ENCODE data around the gene PATL1.
"Not testable (repeated sequence)": the region's sequence is repeated elsewhere in the genome, so short reads cannot be mapped to it uniquely, and the experiment has no call there.

Gene PATL1

GRCh38 chr11:59673291-59673690 is 4.5 kb upstream of the PATL1 start:
- no peak for DNase-seq (ENCODE audit: low spot score)

- no peak for DNase-seq (ENCODE audit: low spot score)
Measured at GRCh38 chr11:59671471-59671870, 2.6 kb upstream of the PATL1 start.

- no peak for DNase-seq (ENCODE audit: low spot score)
Measured at GRCh38 chr11:59669611-59670009, 773 bp upstream of the PATL1 start.

- peak; percentile 34 for DNase-seq (ENCODE audit: low spot score)
Measured at GRCh38 chr11:59668188-59668949, 468 bp downstream of the PATL1 start.

GRCh38 chr11:59667812-59668187 is 1.0 kb downstream of the PATL1 start:
- no peak for DNase-seq (ENCODE audit: low spot score)

- no peak for DNase-seq (ENCODE audit: low spot score)
Measured at GRCh38 chr11:59666969-59667368, 1.9 kb downstream of the PATL1 start.

GRCh38 chr11:59660621-59661020 is 8.2 kb downstream of the PATL1 start:
- no peak for DNase-seq (ENCODE audit: low spot score)

- DNase-seq (ENCODE audit: low spot score), result no peak
Measured at GRCh38 chr11:59659981-59660380, 8.9 kb downstream of the PATL1 start.

- DNase-seq (ENCODE audit: low spot score), result no peak
Measured at GRCh38 chr11:59658036-59658435, 10.8 kb downstream of the PATL1 start.

- no peak for DNase-seq (ENCODE audit: low spot score)
Measured at GRCh38 chr11:59654893-59655292, 13.9 kb downstream of the PATL1 start.

GRCh38 chr11:59647245-59647980 is 21.4 kb downstream of the PATL1 start:
- DNase-seq (ENCODE audit: low spot score), result no peak

GRCh38 chr11:59644528-59644927 is 24.3 kb downstream of the PATL1 start:
- no peak for DNase-seq (ENCODE audit: low spot score)

- no peak for DNase-seq (ENCODE audit: low spot score)
Measured at GRCh38 chr11:59643390-59643789, 25.4 kb downstream of the PATL1 start.

GRCh38 chr11:59641156-59641555 is 27.7 kb downstream of the PATL1 start:
- DNase-seq (ENCODE audit: low spot score), result no peak

GRCh38 chr11:59630493-59630892 is 38.3 kb downstream of the PATL1 start:
- DNase-seq (ENCODE audit: low spot score), result no peak

GRCh38 chr11:59629996-59630395 is 38.8 kb downstream of the PATL1 start:
- DNase-seq (ENCODE audit: low spot score), result no peak

- not testable (repeated sequence) for DNase-seq (ENCODE audit: low spot score)
Measured at GRCh38 chr11:59626969-59627368, 41.9 kb downstream of the PATL1 start.

GRCh38 chr11:59625703-59626102 is 43.1 kb downstream of the PATL1 start:
- DNase-seq (ENCODE audit: low spot score), result no peak

GRCh38 chr11:59617876-59618275 is 51.0 kb downstream of the PATL1 start:
- DNase-seq (ENCODE audit: low spot score), result no peak

- no peak for DNase-seq (ENCODE audit: low spot score)
Measured at GRCh38 chr11:59616396-59616982, 52.3 kb downstream of the PATL1 start.

GRCh38 chr11:59615637-59616395 is 53.0 kb downstream of the PATL1 start, which contains the start of gene OSBP:
Gene OSBP, minus strand, starts transcription at chr11:59615774. Its CDS starts 110 bp downstream, at chr11:59615664.
- DNase-seq (ENCODE audit: low spot score), result peak; percentile 99

- peak; percentile 55 for DNase-seq (ENCODE audit: low spot score)
Measured at GRCh38 chr11:59615120-59615636, 53.7 kb downstream of the PATL1 start.

All from activated CD4-positive, alpha-beta T cell treated with anti-CD3 and anti-CD28 coated beads, Interleukin-2, Interleukin-4, amounts not matched to agents 100 ng/mL and 50 ng/mL, durations not matched to agents 16 hours and 8 hours (primary cell).